Esophagus muscularis mucosa (tissue), 4 donors: ENCODE results near the gene STX1A. TPM values are rescaled to one million over a fixed set of nuclear protein-coding genes. Genes with fewer than 3 reads are reported as not detected.

Source experiments
- DNase-seq: peaks from one replicate; pipeline ENCODE4 v3.0.0-alpha.2; 2017; ENCODE audit errors: extremely low spot score
- H3K27ac ChIP-seq, 4 donors: fragments of 200-600 bp; sonication (generic); replicated peaks in 1 of 4; 1 replicate in 3 of 4; 2 replicates in 1 of 4; pipeline ENCODE4 v1.5.1; 2016 to 2019; ENCODE audit warnings: mild to moderate bottlenecking in 1 of 4
- H3K27me3 ChIP-seq, 4 donors: fragments of 200-600 bp; sonication (generic); one replicate each; pipeline versions ENCODE4 v1.5.1 to v1.6.0; 2016 to 2019
- H3K36me3 ChIP-seq, 4 donors: fragments of 200-600 bp; sonication (generic); one replicate each; pipeline ENCODE4 v1.5.1; 2016 to 2019
- H3K4me1 ChIP-seq, 4 donors: fragments of 200-600 bp; sonication (generic); one replicate each; pipeline ENCODE4 v1.5.1; 2016 to 2019
- H3K4me3 ChIP-seq, 4 donors: fragments of 200-600 bp; sonication (generic); 1 replicate in 2 of 4; 2 replicates in 2 of 4; pipeline ENCODE4 v1.5.1; 2016 to 2019; ENCODE audit warnings: mild to moderate bottlenecking in 4 of 4, moderate library complexity in 1 of 4
- H3K9me3 ChIP-seq, 4 donors: fragments of 200-600 bp; sonication (generic); 1 replicate in 3 of 4; 2 replicates in 1 of 4; pipeline ENCODE4 v1.5.1; 2016 to 2019
- EP300 ChIP-seq: sonication (generic); formaldehyde crosslinking; IDR thresholded peaks from one replicate; pipeline ENCODE4 v1.6.1; 2017; ENCODE audit warnings: antibody characterized with exemption
- POLR2A ChIP-seq: fragments of 450-650 bp; IDR thresholded peaks from one replicate; pipeline ENCODE4 v1.6.1; 2017; ENCODE audit warnings: antibody characterized with exemption, moderate library complexity, mild to moderate bottlenecking, low read depth
- POLR2AphosphoS5 ChIP-seq, 2 donors: sonication (generic); formaldehyde crosslinking; IDR thresholded peaks; one replicate each; pipeline ENCODE4 v1.6.1; 2017; ENCODE audit warnings: antibody characterized with exemption in 2 of 2
- WGBS: methylation state at CpG from one replicate; pipeline ENCODE4 v1.1.5; 2018; 5-methylcytosine and 5-hydroxymethylcytosine counted together
- intact Hi-C: fragments of 100-400 bp; cut with DNase I; formaldehyde crosslinking; loops from one replicate; pipeline ENCODE4 v1.15.1; 2023
- total RNA-seq, 4 donors: library from RNA; depleted of rRNA; stranded (reverse); fragments of >200 nt; gene quantifications; one replicate each; pipeline versions ENCODE4 v1.1.0 to v1.2.1, GENCODE V29; 2016
- TF ChIP-seq, protein P1 (sequence below), 3 experiments: fragments of 200-600 bp in 2 of 3; fragments of 450-650 bp in 1 of 3; sonication (generic) in 2 of 3; IDR thresholded peaks; one replicate each; pipeline ENCODE4 v1.5.1; 2017 to 2019; ENCODE audit warnings: antibody characterized with exemption in 3 of 3, mild to moderate bottlenecking in 2 of 3, moderate library complexity in 1 of 3

The STX1A gene
- total RNA-seq, 4 donors from 2014 or later = 7.1 to 16.0 (median 9.6) TPM

DNA sequence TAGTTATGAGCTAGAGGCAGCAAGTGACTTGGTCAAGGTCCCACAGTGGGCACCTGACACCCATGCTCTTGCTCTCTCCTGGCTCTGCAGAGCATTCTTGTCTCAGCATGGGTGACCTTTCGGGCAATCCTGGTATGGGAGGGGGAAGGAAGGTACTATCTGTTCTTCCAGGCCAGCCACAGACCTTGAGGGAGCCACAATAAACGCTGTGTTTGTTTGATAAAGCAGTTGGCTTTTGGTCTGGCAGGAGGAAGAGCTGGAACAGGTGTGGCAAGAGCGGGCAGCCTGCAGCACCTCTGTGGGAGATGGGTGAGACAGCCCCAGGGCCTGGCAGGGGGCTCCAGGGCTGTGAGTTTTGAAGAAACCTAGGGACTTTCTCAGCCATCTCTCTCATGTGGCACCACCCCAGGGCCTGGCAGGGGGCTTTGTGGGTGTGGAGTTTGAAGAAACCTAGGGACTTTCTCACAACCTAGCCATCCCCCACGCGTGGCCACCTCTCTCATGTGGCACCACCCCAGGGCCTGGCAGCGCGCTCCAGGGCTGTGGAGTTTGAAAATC, 39.2 kb upstream of the STX1A start:
- H3K27ac ChIP-seq = no peak overlapping the region

DNA sequence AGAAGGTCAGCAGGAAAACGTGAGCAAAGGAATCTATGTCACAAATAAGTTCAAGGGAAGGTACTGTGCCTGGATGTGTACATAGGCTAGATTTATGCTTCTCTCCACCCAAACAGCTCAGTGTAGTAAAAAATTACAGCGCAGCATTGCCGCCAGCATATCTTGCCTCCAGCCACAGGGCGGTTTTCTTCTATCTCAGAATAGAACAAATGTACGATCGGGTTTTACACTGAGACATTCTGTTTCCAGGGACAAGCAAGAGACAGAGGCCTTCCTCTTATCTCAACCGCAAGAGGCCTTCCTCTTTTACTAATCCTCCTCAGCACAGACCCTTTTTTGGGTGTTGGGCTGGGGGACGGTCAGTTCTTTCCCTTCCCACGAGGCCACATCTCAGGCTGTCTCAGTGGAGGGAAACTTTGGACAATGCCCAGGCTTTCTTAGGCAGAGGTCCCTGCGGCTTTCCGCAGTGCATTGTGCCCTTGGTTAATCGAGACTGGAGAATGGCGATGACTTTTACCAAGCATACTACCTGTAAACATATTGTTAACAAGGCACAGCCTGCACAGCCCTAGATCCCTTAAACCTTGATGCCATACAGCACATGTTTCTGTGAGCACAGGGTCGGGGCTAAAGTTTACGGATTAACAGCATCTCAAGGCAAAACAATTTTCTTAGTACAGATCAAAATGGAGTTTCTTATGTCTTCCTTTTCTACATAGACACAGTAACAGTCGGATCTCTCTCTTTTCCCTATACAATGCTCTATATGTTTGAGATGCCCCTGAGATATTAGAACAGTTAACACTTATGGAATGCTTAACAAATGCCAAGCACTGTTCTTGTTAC, 30.7 kb upstream of the STX1A start:
- WGBS = 88% methylated on average over 14 of the region's 16 CpGs
- no peaks in the 10 kb centered on the region for H3K9me3 ChIP-seq

More for the DNA sequence above, 39.2 kb upstream of the STX1A start:
- Histone ChIP-seq H3K27me3 (no peaks in the 10 kb centered on the region), H3K4me3 (no peak overlapping the region), H3K9me3 (no peaks in the 10 kb centered on the region), H3K36me3 (no peaks in the 10 kb centered on the region), H3K4me1 (no peaks in the 10 kb centered on the region)
- no peak for DNase-seq
- 85% methylated on average over 7 of the region's 7 CpGs for WGBS
- intact Hi-C loops = no loop called here
- TF ChIP-seq, protein P1, sequence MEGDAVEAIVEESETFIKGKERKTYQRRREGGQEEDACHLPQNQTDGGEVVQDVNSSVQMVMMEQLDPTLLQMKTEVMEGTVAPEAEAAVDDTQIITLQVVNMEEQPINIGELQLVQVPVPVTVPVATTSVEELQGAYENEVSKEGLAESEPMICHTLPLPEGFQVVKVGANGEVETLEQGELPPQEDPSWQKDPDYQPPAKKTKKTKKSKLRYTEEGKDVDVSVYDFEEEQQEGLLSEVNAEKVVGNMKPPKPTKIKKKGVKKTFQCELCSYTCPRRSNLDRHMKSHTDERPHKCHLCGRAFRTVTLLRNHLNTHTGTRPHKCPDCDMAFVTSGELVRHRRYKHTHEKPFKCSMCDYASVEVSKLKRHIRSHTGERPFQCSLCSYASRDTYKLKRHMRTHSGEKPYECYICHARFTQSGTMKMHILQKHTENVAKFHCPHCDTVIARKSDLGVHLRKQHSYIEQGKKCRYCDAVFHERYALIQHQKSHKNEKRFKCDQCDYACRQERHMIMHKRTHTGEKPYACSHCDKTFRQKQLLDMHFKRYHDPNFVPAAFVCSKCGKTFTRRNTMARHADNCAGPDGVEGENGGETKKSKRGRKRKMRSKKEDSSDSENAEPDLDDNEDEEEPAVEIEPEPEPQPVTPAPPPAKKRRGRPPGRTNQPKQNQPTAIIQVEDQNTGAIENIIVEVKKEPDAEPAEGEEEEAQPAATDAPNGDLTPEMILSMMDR (IDR thresholded peaks at IDR 0.05) = no peak
- TF ChIP-seq EP300 = no peak
- no peak for TF ChIP-seq POLR2A
- TF ChIP-seq POLR2AphosphoS5 (IDR thresholded peaks at IDR 0.05) = no peak

DNA sequence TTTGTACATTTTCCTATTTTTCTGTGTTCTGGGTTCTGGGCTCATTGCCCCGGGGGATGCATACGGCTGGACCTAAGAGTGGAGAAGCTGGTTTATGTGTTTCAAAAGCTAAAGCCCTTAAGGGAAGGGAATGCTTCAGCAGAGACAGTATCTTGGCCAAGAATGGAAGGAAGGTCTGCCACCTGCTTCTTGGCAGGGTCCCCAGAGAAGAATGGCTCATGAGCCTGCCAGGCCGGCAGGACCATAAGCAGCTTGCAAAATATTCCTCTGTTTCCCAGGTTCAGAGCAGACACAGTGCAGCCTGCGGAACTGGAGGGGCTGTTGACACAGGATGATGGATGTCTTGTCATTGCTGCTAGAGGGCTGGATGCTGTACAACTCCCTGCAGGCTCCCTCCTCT, 26.9 kb upstream of the STX1A start:
- Histone ChIP-seq H3K36me3 (no peaks in the 10 kb centered on the region), H3K4me1 (peaks cover 0 to 30% (median 20%) of the 10 kb centered on the region in 4 donors), H3K9me3 (no peaks in the 10 kb centered on the region), H3K4me3 (no peak overlapping the region), H3K27ac (peak overlapping the region in 3 of 4 donors; percentile 46 to 73 (median 60)), H3K27me3 (no peaks in the 10 kb centered on the region)
- TF ChIP-seq EP300 (no peak), POLR2AphosphoS5 (IDR thresholded peaks at IDR 0.05) (peak in 1 of 2 donors; percentile 61), POLR2A (no peak)
- TF ChIP-seq, protein P1 (IDR thresholded peaks at IDR 0.05) = no peak
- WGBS = 36% methylated on average over 4 of the region's 4 CpGs
- DNase-seq = no peak
- intact Hi-C loops = no loop called here

More for the DNA sequence above, 30.7 kb upstream of the STX1A start:
- Histone ChIP-seq H3K4me3 (no peak overlapping the region), H3K27ac (no peak overlapping the region), H3K4me1 (peaks cover 0 to 16% (median 10%) of the 10 kb centered on the region in 4 donors), H3K27me3 (no peaks in the 10 kb centered on the region), H3K36me3 (no peaks in the 10 kb centered on the region)
- no peak for DNase-seq
- TF ChIP-seq, protein P1 (IDR thresholded peaks at IDR 0.05) = no peak
- TF ChIP-seq POLR2A (no peak), POLR2AphosphoS5 (IDR thresholded peaks at IDR 0.05) (no peak), EP300 (no peak)
- intact Hi-C loops = no loop called here

DNA sequence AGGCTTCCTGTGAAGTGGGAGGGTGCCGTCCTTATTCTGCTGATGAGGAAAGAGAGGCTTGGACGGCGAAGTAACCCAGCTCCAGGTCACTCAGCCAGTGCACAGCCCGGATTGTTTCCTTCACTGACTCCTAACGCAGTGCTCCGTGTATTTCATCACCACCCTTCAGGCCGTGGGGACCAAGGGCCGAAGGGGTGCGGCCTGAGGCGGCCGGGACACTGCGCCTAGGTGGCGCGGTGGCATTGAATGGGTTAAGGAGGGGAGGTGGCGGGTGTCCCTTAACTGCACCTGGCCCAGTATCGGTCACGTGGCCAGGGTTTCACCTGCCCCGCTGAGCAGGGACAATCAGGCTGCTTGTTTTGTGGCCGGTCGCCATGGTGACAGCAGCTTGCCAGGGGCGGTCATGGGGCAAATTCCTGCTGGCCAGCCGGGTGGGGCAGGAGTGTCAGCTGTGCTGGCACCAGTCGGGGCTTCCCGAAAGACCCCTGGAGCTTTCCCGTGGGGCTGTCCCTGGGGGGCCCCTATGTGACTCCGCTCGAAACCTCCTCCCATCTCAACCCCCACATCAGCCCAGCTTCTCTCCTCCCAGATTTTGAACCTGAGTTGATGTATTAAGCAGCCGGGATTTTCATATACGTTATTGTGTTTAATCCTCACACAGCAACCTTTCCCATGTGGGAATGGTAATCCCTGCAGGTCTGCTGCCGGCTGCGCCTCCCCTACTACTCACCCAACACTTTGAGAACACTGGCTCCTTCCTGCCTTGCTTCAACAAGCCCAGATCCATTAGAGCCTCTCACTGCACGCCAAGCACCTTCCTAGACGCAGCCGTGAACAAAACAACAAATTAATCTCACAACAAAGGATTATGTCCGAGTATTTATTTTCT, 23.5 kb upstream of the STX1A start:
- Histone ChIP-seq H3K27ac (peak overlapping the region in 3 of 4 donors; percentile 26 to 45 (median 44)), H3K4me1 (peaks cover 9 to 41% (median 30%) of the 10 kb centered on the region in 4 donors), H3K36me3 (no peaks in the 10 kb centered on the region), H3K9me3 (no peaks in the 10 kb centered on the region), H3K27me3 (no peaks in the 10 kb centered on the region), H3K4me3 (no peak overlapping the region)
- no peak for DNase-seq
- 48% methylated on average over 30 of the region's 35 CpGs for WGBS
- TF ChIP-seq EP300 (no peak), POLR2AphosphoS5 (IDR thresholded peaks at IDR 0.05) (no peak), POLR2A (no peak)
- TF ChIP-seq, protein P1 (IDR thresholded peaks at IDR 0.05) = no peak
- intact Hi-C loops = no loop called here
